IPS-18c (cell line): Measurements from ENCODE around the gene WDR55.
"Not testable (repeated sequence)": the region's sequence is repeated elsewhere in the genome, so short reads cannot be mapped to it uniquely, and the experiment has no call there.

Source experiments
- H3K4me3 ChIP-seq: 2 replicates; pipeline ENCODE4 v1.7.0; 2013; ENCODE audit warnings: low read depth, mild to moderate bottlenecking, low read length, moderate library complexity; ENCODE audit not compliant: insufficient read depth
- H3K9me3 ChIP-seq: one replicate; pipeline ENCODE4 v1.6.1; 2013; ENCODE audit warnings: mild to moderate bottlenecking, low read length, moderate library complexity; ENCODE audit not compliant: control insufficient read depth, insufficient read depth

The WDR55 gene

DNA sequence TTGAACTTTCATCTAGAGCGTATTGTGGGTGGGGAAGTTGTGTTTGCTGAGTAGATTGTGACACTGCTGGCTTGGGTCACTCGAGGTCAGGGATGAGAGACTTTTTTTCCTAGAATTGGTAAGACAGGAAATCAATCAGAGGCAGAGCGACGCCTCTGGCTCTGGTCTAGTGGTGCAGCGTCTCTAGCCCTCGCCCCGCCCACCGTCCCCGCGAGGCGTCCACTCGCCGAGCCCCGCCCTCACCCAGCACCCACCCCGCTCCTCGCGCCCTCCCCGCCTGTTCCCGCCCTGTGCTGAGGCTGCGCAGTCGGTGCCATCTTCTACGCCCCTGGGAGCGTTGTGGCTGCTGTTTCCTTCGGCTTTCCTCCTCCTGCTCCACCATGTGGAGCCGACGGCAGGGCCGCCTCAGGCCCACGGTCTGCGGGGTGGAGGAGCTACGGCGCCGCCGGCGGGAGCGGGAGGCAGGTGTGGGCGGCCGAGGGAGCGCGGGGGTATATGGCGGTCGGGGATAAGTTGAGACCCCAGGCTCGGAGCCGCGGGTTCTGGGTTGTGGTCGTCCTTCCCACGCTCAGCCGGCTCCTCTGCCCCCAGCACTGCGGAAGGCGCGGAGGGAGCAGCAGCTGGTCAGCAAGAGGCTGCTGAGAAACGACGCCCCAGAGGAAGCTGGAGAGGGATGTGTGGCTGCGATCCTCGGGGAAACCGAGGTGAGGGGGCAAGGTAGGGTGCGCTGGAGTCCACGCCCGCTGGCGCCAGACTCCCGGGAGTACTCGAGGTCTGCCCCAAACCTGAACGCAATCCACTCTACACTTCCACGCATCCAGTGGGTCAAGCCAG lies 25.3 kb upstream of the WDR55 start, which contains the start of gene TMCO6:
Gene TMCO6, plus strand, starts transcription at position 304 of the 834 bp plus-strand sequence. Its CDS starts 77 bp downstream, at position 381.
- Histone ChIP-seq H3K4me3 (peak within 1 kb of the TSS; percentile 63), H3K9me3 (no peaks in the 10 kb centered on the region)

DNA sequence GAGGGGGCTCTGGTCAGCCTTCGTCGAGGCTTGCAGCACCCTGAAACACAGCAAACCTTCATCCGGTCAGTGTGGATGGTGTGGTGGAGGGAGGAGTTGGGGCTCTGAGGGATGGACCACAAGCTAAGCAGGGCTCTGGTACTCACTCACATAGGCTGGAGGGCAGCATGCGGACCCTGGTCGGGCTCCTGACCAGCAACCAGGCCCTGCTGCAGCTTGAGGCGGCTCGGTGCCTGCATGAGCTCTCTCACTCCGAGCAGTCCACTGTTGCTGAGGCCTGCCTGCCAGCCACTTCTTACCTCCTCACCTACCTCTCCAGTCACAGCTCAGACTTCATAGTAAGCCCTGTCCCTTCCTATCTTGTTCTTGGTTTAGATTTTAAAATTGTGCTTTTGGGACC lies 23.0 kb upstream of the WDR55 start:
- Histone ChIP-seq H3K4me3 (no peak overlapping the region), H3K9me3 (no peaks in the 10 kb centered on the region)

DNA sequence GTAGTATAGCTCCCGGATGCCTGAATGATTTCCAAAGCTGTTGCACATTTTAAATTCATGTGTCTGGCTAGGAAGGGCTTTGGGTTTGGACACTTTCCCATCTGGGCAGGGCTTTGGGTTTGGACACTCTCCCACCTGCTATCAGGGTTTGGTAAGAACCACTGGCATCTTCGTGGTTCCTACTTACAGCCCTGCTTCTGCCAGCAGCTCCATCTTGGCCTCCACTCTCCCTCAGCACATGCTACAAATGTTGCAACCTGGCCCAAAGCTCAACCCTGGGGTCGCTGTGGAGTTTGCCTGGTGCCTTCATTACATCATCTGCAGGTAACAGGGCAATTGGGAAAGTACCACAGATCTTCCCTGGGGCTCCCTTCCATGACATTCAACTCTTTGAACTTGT lies 22.0 kb upstream of the WDR55 start:
- Histone ChIP-seq H3K9me3 (no peaks in the 10 kb centered on the region), H3K4me3 (no peak overlapping the region)

DNA sequence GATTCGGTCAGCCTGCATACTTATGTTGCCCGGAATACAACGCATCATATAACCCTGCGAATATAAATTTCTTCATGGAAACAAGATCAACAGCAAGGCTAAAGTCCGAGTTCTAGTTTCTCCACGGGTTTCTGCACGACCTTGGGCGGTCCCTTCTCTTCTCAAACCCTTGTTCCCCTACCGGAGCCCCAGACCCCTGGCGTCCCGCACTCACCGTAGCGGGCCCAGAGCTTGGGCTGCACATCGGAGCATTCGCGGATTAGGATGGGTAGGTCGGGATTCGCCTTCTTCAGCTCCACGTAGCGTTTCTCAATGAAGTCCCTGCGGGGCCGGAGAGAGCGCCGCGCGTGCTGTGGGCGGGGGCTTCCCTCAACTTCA lies 17.7 kb upstream of the WDR55 start:
- Histone ChIP-seq H3K9me3 (no peaks in the 10 kb centered on the region), H3K4me3 (peak overlapping the region; percentile 80)

DNA sequence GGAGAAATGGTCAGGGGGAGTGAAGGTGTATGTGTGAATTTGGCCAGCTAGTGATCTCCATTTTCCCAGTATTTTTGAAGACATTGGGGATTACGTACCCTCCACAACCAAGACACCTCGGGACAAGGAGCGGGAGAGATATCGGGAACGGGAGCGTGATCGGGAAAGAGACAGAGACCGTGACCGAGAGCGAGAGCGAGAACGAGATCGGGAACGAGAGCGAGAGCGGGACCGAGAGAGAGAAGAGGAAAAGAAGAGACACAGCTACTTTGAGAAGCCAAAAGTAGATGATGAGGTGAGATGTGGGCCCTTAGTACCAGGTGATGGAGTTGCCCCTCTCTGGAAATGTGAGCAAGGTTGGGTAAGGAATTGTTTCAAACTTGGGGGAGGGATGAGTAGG lies 5.8 kb upstream of the WDR55 start:
- Histone ChIP-seq H3K9me3 (no peaks in the 10 kb centered on the region), H3K4me3 (no peak overlapping the region)

DNA sequence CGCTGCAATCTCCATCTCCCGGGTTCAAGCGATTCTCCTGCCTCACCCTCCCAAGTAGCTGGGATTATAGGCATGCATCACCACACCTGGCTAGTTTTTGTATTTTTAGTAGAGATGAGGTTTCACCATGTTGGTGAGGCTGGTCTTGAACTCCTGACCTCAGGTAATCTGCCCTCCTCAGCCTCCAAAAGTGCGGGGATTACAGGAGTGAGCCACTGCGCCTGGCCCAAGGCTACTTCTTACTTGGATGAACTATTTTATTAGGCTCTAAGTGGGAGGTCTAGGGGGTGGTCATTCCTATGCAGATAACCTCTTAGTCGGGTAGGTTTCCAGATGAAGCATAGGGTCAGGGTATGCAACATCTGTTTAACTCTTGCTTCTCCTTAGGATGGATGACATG lies 4.3 kb upstream of the WDR55 start:
- not testable (repeated sequence) for H3K4me3 ChIP-seq

DNA sequence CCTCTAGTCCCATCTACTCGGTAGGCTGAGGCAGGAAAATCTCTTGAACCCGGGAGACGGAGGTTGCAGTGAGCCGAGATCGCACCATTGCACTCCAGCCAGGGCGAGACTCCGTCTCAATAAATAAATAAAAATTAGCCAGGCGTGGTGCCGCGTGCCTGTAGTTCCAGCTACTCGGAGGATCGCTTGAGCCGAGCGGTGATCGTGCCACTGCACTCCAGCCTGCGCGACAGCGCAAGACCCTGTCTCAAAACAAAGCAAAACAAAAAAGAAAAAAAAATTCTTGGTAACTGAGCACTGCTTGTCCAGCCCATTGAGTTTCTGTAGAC lies 710 bp upstream of the WDR55 start:
- Histone ChIP-seq H3K4me3 (peak overlapping the region; percentile 95), H3K9me3 (no peaks in the 10 kb centered on the region)

More for the DNA sequence above, 4.3 kb upstream of the WDR55 start:
- H3K9me3 ChIP-seq = not testable (repeated sequence)

DNA sequence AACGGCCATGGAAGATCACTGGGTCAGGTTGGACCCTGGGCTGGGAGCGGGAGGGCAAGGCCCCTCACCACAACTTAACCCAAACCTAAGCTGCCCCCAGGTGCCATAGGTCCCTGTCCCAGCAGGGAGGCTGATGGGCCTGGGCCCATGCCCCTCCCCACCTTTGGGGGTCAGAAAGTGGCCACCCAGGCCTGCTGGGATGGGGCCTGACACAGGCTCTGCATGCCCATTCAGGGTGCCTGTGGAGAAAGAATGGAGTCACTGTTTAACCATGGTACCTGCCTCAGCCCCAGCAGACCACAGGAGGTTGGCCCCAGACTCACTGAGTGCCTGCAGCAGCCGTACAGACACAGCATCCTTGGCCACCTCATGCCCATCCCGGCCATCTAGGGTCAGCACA lies 6.3 kb downstream of the WDR55 start:
- not testable (repeated sequence) for H3K4me3 ChIP-seq, H3K9me3 ChIP-seq

DNA sequence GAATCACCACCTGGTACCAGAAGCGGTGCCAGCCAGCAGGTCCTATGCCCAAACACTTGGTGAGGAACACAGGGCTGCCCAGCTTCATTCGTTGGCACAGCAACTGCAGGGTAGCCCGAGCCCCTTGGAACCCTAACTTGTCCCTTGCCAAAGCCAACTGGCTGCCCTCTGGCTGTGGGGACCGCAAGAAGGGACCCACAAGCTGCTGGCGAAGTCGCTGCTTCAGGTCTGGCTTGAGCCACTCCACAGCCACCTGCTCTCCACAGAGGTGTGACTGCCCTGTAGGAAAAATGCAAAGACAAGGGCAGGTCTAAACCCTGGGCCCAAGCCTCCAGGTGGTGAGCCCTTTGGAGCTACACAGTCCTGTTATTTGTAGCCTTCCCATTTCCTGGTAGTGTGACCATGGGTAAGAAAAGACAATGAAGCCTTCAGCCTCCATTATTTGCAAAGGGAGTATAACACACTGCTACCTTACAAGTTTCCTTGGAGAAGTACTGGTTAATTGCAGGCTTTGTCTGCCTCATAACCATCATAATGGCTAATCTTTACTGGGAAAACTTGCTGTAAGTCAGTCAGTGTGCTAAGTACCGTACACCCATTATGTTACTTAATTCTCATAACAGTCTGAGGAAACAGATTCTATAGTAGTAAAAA lies 6.9 kb downstream of the WDR55 start:
- H3K4me3 ChIP-seq = no peak overlapping the region
- H3K9me3 ChIP-seq = no peaks in the 10 kb centered on the region

DNA sequence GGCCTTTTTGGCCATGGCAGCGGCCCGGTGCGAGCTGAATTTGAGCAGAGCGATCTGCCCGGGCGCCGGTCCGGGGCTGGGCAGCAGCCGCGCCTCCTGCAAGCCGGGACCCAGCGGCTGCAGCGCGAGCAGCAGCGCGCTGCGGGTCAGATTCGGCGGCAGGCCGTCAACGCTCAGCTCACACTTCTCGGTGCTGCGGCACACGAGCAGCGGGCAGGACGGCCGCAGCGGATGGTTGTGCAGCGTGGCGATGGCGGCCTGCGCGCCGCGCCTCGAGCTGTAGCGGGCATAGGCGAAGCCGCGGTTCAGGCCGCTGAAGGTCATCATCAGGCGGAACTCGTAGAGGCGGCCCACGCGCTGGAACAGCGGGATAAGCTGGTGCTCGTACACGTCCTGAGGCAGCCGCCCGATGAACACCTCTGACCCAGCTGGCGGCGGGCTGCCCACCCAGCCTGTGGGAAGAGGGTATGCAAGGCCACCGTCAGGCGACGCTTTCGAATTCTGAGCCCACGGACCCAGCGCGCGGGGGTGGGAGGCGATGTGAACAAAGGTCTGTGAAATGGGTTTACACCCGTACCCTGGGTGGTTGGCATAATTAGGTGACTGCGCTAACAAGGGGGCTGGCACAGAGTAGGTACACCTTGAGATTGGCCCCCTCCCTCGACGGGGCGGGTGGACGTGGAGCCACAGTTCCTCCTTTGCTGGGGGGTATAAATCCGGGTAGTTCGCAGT lies 7.9 kb downstream of the WDR55 start:
- Histone ChIP-seq H3K4me3 (no peak overlapping the region), H3K9me3 (no peaks in the 10 kb centered on the region)

DNA sequence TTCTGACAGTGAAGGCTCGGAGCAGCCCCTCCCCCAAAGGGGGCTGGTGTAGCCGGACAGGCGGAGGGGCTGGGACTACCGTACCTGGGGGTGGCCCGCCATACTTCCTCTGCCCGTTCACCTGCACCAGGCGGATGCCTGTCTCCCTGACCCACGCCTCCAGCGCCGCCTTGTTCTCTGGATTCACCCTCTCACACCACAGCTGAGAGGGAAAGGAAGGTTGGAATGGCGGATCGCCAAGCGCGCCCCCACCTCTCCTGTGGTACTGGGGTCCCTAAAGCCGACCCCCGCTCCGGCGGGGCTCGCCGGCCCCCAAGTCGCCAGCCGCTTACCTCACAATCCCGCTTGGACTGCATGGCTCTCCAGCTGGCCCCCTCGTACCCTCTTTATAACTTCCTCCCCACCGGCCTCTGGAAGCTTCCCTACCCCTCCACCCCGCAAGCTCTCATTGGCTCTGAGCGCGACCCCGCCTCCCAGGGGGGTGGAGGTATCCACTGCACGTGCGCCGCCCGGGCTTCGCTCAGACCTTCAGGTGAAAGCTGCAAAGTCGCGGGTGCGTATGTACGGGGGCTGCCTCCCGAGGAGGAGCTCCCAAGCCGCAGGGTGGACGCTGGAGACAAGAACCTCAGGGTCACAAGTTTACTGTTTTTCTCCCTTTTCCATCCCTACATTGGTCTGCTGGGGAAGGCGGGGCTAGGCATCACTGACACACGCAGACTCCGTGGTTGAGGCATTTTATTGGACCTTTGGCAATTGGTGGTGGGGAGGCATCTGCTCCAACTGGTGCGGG lies 8.7 kb downstream of the WDR55 start, which contains the start of gene DND1:
Gene DND1, minus strand, starts transcription at position 390 of the 790 bp plus-strand sequence. Its CDS starts 34 bp downstream, at position 356.
- H3K9me3 ChIP-seq = no peaks in the 10 kb centered on the region
- H3K4me3 ChIP-seq = no peak within 1 kb of the TSS

DNA sequence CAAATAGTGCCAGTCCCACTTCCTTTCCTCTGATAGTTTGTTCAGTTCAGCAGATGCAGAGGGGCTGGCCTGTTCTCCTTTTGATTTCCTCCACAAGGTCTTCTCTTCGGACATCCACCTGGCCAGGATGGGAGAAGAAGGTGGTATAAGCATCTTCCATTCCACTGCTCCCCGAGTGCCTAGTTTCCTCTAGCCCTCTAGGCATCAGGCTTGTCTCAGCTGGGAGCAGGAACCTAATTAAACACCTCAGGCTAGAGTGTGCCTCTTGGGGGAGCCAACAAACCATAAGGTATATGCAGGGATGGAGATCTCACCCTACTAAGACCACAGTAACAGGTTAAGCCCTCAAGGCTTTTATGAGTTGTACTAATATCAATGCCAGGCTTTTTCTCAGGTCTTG lies 9.5 kb downstream of the WDR55 start:
- Histone ChIP-seq H3K9me3 (no peaks in the 10 kb centered on the region), H3K4me3 (no peak overlapping the region)

DNA sequence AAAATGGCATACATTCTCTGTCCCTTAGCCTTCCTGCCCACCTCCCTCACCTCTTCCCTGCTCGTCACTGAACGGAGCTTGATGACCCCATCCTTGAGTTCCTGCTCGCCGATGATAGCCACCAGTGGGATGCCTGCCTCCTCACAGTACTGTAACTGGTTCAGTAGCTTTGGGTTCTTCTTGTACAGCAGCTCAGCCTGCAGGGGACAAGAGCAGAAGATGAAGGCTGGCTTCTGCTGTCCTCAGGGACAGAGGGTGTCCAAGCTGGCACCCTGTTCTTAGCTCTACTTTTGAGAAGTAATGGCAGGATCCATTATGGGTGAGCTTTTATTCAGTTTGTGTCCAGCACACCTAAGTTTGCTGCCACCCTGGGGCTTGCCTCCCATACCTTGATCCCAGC lies 9.9 kb downstream of the WDR55 start:
- no peaks in the 10 kb centered on the region for H3K9me3 ChIP-seq
- no peak overlapping the region for H3K4me3 ChIP-seq

DNA sequence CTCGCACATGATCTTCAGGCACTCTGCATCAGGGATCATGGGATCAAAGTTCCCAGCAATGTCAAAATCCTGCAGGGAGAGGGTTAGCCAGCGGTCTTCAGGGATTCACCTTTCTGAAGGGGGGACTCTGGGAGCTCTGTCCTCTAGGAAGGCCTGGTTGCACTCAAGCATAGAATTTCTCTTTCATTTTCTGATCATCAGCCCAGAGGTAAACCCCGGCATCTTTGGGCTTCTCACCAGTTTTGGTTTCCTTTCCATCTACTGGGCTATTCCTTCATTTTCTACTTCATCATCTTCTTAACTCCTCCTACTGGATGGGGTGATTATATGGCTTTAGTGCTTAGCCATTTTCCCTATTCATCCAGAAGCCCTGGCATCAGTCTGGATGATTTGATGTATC lies 13.2 kb downstream of the WDR55 start:
- Histone ChIP-seq H3K9me3 (peaks cover 2% of the 10 kb centered on the region), H3K4me3 (no peak overlapping the region)

DNA sequence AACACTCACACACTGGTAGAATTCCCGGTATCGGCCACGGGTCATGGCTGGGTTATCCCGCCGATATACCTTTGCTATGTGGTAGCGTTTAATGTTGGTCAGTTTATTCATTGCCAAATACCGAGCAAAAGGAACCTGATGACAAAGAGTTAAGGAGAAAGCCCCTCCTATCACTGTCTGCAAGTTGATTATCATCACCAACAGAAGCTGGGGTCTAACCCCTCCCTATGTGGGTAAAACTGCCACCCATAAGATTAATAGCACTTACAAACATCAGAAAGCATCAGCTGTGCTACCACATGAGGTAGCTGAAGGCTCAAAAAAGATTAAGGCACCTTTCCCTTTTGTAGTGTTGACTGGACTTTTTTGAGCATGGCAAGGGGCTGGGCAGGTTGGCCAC lies 14.3 kb downstream of the WDR55 start:
- peaks cover 2% of the 10 kb centered on the region for H3K9me3 ChIP-seq
- H3K4me3 ChIP-seq = no peak overlapping the region

DNA sequence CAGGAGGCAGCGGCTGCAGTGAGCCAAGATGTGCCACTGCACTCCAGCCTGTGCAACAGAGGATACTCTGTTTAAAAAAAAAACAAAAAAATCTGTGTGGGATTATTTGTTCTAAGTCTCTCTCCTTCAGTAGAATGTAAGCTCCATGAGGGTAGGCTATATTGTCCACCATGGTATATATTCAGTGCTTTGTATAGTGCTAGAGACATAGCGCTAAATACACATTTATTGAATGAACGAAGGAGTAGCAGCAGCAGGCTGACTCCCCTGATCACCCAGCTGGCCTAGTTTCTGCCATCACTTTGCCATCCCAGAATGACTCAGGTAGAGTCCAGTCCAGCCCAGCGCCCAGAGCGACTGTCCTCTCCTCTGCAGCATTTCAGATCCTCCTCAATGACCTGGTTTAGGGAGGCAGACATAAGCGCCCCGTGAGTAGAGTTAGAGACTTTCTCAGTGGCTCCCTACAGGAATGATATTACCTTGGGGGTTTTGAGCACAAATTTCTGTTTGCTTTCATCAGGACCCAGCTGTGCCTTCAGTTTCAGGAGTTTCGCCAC lies 25.8 kb downstream of the WDR55 start:
- no peaks in the 10 kb centered on the region for H3K9me3 ChIP-seq
- H3K4me3 ChIP-seq = peak overlapping the region; percentile 99
